Islet of Langerhans (tissue), 1 donor: Measurements from ENCODE around the gene PPP1R16B.
"Not testable (repeated sequence)": the region's sequence is repeated elsewhere in the genome, so short reads cannot be mapped to it uniquely, and the experiment has no call there.

Experiments
- FAIRE-seq: peaks from one replicate; lab custom pipeline; 2011; peaks lifted over from hg19 to GRCh38; lab: Jason Lieb, UNC

Gene PPP1R16B

DNA sequence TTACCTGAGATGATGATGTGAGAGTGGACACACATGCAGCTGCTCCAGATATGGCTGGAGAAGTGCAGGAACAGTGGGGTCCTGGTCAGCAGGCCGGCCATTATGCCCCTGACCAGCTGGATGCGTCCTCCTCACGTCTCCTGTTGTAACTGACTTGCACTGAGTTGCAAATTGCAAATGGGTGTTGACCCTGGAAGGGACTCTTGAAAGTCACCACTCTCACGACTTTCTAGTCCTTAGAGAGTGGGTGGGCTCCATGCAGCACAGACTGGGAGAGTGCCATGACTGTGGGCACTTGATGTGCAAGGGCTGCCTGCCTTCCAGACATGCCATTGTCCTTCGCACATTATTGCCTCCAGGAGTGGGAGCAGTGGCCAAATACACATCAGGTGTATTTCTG is 131.5 kb downstream of the PPP1R16B start:
- FAIRE-seq = no peak

DNA sequence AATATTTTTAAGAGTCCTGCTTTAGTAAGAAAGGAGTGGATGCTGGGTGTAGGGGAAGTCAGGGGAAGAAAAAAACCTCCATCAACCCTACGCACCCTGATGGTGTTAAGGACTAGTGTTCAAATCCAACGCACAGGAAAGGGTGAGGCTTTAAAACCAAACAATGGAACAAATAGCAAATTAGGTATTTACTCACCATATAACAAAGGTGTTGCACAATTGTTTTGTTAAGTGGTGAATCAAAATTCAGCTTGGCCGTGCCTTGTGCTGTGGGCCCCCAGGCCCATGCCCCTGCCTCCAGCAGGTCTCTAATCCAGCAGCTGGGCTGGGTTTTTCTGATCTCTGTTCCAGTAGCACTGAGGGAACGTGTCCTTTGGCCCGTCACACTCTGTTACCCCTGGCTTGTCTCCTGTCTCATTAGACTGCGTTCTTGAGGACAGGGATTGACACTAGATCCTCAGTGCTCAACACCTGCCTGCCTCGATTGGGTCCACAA is 132.5 kb downstream of the PPP1R16B start:
- FAIRE-seq = no peak

DNA sequence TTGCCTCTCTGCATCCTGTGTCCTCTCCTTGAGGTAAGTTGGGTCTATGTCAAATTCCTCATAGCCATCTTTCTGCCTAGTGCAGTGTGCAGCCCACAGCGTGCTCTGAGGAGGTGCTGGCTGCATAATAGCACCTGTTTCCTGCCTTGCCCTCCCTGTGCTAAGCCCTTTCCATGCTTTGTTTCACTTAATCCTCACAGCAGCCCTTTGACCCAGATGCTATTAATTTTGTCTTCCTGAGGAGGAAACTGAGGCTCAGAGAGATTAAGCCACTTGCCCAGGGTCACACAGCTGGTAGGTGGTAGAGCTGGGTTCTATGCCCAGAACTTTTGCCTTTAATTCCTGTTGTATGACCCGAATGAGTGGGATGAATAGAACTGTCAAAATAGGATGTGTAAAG is 134.2 kb downstream of the PPP1R16B start:
- no peak for FAIRE-seq

DNA sequence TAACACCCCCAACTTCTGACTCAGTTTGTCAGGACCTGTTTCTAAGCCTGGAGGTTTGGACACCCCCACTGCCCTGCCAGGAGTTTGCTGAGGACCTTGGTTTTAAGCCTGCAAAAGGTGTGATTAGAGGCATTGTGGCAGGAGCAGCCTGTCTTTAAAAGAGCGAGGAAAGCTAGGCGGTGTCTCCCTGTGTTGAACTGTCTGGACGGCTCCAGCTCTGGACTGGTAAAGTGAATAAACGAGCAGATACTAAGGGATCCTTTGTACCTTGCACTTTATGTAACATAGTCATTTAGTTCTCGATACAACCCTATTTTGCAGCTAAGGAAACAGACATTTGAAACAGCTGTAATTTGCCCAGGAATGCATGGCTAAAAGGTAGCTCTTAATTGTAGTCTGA is 135.1 kb downstream of the PPP1R16B start:
- FAIRE-seq = no peak

DNA sequence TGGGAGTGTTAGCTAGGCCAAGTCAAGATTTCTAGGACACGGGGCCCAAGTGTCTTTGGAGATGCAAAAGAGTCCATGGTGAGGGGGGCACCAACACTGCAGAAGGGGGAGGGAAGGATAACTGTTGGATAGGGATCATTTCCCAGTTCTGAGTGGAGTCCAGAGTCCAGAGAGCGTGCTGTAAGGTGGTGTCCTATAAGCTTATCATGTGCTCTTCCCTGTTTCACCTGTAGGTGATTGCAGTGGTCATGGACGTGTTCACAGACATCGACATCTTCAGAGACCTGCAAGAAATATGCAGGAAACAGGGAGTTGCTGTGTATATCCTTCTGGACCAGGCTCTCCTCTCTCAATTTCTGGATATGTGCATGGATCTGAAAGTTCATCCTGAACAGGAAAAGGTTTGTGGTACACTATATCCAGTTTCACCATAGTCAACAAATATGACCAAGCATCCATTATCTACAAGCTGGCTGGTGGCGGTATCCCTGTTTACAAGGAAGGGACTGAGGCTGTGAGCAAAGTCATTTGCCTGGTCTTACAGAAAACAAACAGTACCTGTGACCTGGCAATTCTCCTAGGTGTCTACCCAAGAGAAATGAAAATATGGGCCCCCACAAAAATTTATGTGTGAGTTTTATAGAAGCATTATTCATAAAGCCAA is 136.4 kb downstream of the PPP1R16B start:
- FAIRE-seq = no peak

DNA sequence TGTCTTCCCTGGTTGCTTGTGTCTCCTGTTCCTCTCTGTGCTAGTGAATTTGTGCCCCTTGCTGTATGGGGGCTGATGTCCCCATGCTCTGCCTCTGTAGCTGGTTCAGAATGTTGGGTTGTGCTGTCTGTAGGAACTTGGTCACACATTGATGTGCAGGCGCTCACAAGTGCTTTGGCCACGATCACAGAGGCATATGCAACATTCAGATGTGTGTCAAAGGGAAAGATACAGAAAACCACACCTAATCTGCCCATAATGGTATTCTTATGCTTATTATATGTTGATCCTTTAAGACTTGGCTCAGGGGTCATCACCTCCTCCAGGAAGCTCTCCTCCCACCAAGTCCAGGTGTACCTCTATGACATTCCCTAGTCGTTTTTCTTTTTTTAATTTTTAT is 139.5 kb downstream of the PPP1R16B start:
- FAIRE-seq = no peak

DNA sequence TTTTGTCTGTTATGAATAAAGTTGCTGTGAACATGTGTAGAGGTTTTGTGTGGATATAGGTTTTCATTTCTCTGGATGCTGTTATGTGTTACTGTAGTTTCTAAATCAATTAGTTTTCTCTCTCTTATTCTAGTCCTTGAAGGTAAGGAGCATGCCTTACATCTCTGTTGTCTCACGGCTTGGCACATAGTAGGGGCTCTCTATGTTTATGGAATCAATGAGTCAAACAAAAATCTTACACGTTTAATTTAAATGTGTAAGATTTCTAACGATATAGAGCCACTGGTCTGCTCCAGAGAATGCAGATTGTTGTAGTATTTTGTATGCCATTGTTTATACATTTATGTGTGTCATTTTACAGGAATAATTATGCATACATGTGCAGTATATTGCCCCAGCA is 141.3 kb downstream of the PPP1R16B start:
- no peak for FAIRE-seq

DNA sequence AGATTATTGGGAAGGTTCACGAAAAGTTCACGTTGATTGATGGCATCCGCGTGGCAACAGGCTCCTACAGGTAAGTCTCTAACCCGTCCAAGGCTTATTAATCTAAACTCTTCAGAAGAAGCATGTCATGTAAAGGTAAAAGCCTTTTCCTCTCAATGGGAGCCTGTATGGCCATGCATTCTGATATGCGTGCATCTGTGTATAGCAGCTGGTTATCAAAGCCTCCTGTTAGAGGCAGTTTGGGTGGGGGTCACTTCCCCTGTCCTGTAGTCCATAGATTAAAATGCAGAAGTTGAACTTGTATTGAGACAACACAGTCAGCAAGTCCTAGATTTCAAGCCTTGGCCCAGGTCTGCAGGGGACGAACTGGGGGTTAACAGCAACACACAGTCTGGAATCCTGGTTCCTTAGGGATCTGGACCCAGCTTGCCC is 142.4 kb downstream of the PPP1R16B start:
- FAIRE-seq = no peak

DNA sequence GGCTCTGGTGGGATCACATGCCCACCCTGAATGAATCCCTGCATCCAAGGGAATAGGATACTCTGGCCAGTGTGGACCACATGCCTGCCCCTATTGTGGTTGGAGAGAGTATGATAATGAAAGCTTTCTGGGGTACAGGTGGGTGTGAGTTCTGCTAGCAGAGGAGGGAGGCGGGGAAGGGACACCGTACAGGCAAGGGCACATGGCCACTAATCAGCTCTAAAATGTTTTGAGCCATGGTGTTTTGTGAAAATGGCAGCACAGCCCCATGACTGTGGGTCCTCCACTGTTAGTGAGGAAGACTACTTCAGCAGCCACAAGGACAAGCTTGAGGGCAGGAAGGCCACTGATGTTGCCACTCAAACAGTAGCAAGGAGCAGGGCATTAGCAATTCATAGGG is 144.8 kb downstream of the PPP1R16B start:
- FAIRE-seq = no peak

DNA sequence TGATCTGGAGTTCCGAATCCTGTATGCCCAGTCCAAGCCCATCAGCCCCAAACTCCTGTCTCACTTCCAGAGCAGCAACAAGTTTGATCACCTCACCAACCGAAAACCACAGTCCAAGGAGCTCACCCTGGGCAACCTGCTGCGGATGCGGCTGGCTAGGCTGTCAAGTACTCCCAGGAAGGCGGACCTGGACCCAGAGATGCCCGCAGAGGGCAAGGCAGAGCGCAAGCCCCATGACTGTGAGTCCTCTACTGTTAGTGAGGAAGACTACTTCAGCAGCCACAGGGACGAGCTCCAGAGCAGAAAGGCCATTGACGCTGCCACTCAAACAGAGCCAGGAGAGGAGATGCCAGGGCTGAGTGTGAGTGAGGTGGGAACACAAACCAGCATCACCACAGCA is 146.1 kb downstream of the PPP1R16B start:
- FAIRE-seq = no peak

DNA sequence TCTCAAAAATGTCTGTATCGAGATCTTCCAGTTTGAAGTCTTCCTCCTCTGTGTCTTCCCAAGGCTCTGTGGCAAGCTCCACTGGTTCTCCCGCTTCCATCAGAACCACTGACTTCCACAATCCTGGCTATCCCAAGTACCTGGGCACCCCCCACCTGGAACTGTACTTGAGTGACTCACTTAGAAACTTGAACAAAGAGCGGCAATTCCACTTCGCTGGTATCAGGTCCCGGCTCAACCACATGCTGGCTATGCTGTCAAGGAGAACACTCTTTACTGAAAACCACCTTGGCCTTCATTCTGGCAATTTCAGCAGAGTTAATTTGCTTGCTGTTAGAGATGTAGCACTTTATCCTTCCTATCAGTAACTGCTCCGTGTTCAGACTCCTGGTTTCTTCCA is 146.7 kb downstream of the PPP1R16B start:
- no peak for FAIRE-seq

DNA sequence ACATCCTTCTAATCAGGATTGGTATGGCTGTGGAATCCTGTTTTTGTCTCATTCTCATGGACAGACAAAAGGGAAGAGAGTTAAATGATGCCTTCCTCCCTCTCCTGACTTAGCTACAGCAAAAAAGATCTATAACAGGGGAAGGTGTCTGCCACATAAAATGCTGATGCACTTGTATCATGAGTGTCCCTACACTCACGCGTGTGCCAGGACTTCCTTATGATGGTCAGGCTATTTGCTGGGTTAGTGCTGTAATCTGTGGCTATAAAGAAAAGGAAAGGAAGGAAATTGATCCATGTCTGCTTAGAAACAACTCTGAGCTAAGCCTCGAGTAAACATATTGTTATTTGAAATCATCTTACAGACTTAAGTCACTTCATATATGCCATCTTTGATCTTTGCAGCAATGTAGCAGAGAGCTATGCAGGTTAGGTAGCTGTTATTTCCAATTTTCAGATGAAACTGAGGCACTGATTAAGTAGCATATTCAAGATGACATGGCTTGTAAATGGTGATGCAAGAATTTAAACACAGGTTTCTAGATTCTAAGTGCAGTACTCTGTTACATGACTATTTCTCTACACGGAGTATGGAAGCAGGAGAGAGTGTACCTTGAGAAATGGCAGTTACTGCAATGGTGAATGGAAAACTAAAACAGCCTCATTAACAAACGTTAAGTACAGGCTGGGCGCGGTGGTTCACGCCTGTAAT is 148.3 kb downstream of the PPP1R16B start:
- FAIRE-seq = no peak

DNA sequence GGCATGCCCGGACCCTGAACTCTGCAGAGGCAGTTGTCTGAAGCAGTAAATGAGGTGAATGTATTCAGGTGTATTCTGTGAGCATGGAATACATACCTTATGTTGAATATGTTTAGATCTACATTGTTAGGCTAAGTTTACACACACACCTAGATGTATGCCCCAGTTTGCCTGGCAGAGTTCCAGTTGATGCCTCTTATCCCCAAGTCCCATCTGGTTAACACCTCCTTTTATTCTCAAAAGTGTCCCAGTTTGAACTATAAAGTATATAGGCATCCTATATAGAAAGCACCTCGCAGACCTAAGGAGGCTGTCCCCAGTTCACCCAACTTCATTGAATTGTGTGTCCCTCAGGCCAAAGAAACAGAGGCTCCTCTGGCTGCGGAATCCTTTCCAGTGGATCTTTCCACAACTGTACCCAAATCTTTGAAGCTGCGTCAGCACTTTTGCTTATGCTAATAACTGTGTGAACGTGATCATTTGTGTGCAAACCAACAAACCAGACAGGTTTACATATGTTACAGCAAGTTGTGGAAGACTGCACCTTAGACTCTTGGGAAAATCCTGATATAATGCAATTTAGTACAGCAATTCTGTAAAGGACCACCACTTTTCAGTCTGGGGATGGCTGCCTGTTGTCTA is 151.9 kb downstream of the PPP1R16B start:
- no peak for FAIRE-seq

DNA sequence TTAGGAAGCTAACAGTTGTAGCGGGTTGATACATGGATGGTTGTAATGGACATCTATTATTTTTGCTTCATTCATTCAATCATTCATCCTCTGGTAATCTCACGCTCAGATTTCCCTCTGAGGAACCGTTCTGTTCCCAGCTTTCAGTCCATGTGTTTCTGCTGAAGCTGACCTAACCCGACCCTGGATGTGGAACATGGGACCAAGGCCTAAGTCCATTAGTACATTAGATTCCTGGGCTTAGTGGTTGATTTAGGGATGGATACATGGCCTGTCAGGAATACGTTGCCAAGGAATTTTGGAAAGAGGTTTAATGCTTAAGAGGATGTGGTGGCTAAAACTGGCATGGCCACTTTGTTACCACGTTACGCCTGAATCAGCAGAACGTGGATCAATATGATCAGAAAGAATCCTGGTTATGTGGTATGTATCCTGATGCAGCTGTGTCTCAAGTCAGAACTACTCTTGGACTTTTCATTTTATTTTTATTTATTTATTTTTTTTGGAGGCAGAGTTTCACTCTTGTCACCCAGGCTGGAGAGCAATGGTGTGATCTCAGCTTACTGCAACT is 152.5 kb downstream of the PPP1R16B start:
- FAIRE-seq = no peak

DNA sequence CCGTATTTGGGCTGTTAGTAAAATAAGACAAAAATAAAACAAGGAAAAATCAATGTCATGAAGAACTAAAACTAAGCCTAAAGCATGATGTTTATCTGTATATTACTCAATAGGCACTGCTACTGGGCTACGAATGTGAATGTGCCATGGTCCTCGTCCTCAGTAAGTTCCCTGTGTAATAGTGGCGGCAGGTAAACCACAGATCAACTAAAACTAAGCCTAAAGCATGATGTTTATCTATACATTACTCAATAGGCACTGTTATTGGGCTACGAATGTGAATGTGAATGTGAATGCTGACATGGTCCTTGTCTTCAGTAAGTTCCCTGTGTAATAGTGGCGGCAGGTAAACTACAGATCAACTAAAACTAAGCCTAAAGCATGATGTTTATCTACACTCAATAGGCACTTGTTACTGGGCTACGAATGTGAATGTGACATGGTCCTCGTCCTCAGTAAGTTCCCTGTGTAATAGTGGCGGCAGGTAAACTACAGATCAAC is 154.7 kb downstream of the PPP1R16B start:
- FAIRE-seq = not testable (repeated sequence)

DNA sequence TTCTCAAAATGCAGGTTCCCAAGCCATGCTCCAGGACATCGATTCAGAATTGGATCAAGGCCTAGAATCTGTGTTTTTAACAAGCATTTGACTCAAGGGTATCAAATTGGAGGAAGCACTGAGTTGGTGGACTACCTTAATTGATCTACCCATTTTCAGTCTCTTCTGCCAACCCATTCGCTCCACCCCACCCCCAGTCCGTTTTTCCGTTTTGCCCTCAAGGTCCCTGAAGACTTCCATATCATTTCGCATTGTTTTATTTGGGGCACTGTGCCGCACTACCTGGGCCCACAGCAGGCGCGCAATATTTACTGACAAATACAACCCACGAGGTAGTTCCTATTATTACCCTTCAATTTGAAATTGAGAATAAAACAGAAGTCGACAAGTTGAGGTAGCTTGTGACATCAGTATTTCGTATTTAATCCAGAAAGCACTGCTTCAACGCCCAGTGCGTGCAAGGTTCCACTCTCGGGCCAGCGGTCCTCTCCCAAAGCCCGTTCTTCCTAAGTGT is 156.1 kb downstream of the PPP1R16B start:
- FAIRE-seq = no peak

DNA sequence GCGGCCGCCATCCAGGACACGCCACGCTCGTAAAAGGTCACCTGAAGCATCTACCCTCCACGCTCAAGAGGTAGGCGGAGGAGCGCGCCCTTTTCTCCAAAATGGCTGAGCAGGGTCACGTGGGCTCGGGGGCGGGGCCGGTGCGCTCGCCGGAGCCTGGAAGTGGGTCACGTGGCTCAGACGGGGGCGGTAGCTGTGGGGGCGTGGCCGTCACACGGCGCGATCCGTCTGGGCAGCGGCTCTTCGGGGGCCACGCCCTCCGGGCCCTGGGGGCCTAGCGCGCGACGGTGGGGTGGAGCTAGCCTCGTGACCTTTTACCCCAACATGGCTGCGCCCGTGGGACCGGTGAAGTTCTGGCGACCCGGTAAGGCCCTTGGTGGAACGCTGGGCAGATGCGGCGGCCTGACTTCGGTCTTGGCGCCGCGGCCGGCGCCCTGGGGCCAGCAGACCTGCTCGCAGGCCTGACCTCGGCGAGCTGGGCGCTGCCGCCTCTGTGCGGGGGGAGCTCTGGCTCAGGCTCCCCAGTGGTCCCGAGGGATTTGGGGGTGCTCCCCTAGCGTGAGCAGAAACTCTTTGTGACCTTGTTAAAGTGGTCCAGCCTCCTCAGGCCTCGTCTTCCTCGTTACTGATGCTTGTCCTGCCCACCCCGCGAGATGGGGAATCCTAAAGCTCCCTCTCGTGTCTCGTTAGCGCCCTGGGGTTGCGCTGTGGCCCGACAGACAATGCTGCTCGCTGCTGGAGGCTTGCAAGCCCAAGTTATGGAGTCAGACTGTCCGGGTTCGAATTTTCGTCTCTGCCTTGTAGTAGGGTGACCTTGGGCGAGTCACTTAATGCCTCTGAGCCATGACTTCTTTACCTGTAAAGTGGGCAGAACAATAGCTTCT is 156.8 kb downstream of the PPP1R16B start, which contains the start of gene DHX35:
TSS of gene DHX35 (plus strand) at position 301 of the 884 bp plus-strand sequence. CDS start at position 325, 24 bp downstream.
- FAIRE-seq = no peak

DNA sequence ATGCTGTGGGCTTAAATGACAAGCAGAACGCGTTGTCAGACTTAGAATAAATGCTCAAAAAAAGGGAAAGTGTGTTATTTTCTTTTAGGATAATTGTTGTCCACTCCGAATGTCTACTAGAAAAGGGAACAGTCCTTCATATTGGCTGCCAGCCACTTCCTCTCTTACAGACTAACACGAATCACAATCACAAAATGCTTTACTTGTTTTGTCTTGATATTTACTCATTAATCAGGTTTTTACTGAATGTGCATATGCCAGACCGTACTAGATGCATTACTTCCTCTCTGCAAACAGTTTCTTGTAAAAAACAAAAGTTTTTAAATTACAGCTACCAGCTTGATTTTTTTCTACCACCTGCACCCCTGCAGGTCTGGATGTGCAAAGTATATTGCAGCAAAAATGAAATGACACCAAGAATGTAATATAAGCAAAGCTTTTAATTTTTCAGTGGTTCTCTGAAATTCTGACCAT is 157.5 kb downstream of the PPP1R16B start:
- FAIRE-seq = no peak

DNA sequence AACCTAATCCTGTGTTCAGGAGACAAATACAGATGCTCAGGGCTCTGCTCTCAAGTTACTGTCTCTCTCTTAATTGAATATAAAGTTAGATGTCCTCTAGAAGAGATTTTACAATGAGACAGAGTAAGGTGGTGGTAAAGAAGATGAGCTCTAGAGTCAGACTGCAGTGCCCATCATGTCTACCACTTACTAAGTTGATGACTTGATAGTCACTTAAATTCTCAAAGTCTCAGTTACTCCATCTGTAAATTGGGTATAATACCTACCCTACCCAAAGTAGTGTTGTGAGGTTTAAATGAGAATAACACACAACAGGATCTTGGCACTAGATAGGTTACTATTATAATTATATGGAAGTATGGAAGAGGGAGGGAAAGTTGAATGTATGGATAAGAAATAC is 158.2 kb downstream of the PPP1R16B start:
- no peak for FAIRE-seq

DNA sequence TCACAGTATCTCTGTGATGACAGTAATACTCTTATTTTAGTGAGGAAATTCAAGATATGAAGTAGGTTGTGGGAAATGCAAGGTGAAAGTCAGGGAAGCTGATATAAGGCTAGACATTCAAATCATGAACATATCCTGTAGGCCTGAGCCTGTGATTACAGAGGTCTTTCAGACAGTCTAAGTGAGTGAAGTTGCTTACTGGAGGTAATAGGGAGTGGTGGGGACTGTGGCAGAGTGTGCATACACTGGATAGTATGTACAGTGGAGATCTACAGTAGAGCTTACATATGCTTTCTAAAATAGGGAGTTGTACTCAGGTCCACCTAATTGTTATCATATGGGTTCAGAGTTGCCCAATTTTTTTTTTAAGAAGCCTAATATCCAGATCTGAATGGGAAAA is 159.8 kb downstream of the PPP1R16B start:
- FAIRE-seq = no peak

DNA sequence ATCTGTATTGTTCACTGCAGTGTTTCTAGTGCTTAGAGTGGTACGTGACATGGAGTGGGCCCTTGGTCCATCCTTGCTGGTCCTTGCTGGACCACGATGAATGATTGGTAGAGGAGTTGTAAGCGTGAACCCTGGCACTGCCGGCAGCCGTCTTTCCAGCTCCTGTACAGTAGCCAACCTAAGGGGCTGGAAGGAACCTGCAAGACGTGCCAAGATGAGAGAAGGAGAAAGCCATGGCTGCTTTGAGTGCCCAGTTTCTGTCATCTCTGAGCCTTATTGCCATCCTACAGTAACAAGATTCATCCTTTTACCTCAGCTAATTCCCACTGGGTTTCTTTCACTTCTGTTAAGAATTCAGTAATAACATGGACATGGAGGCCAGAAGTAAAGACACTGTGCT is 162.6 kb downstream of the PPP1R16B start:
- FAIRE-seq = no peak
